RPMI8226 (cell line): ENCODE data around the gene CHST5.
"Not testable (repeated sequence)": the region's sequence is repeated elsewhere in the genome, so short reads cannot be mapped to it uniquely, and the experiment has no call there.

ENCODE experiments used
- DNase-seq: peaks from one replicate; pipeline ENCODE4 v3.0.0-alpha.2; 2015

CHST5 gene

GRCh38 chr16:75502916-75503605 lies 32.8 kb downstream of the CHST5 start:
- no peak for DNase-seq

GRCh38 chr16:75501820-75502219 lies 34.1 kb downstream of the CHST5 start:
- DNase-seq: not testable (repeated sequence)

- no peak for DNase-seq
These were observed 34.5 kb downstream of the CHST5 start for GRCh38 chr16:75501359-75501758.

GRCh38 chr16:75498605-75499322 lies 37.1 kb downstream of the CHST5 start:
- peak; percentile 33 for DNase-seq

- DNase-seq: no peak
These were observed 38.4 kb downstream of the CHST5 start for GRCh38 chr16:75497558-75497957.

GRCh38 chr16:75495076-75495674 lies 40.7 kb downstream of the CHST5 start, which contains the start of gene CHST6:
TSS of gene CHST6 (minus strand) at chr16:75495441. CDS start at chr16:75479828, 15,613 bp downstream.
- peak; percentile 40 for DNase-seq

GRCh38 chr16:75494661-75495075 lies 41.2 kb downstream of the CHST5 start:
- DNase-seq: no peak

GRCh38 chr16:75494184-75494583 lies 41.7 kb downstream of the CHST5 start:
- DNase-seq: no peak

- DNase-seq: peak; percentile 57
These were observed 44.0 kb downstream of the CHST5 start for GRCh38 chr16:75491876-75492275.

- DNase-seq: no peak
These were observed 47.6 kb downstream of the CHST5 start for GRCh38 chr16:75488322-75488721.

GRCh38 chr16:75486676-75487313 lies 49.1 kb downstream of the CHST5 start:
- no peak for DNase-seq

- peak; percentile 71 for DNase-seq
These were observed 49.8 kb downstream of the CHST5 start for GRCh38 chr16:75486014-75486675.

GRCh38 chr16:75485230-75486013 lies 50.5 kb downstream of the CHST5 start:
- no peak for DNase-seq

GRCh38 chr16:75483222-75483621 lies 52.7 kb downstream of the CHST5 start:
- DNase-seq: no peak

GRCh38 chr16:75482434-75483205 lies 53.3 kb downstream of the CHST5 start:
- DNase-seq: no peak

GRCh38 chr16:75481475-75481874 lies 54.4 kb downstream of the CHST5 start:
- peak; percentile 20 for DNase-seq

GRCh38 chr16:75479421-75479990 lies 56.4 kb downstream of the CHST5 start:
- no peak for DNase-seq
